NCI-H1417 (cell line): ENCODE results near the gene FARS2.

Experiments
- DNase-seq, 3 experiments: peaks; one replicate each; lab custom pipeline; 2025; lab: John Stamatoyannopoulos, UW

FARS2 gene

GRCh38 chr6:5379647-5380242 is 118.4 kb downstream of the FARS2 start:
- peak in 2 of 3 experiments; percentile 5 to 17 for DNase-seq

GRCh38 chr6:5383856-5384255 is 122.5 kb downstream of the FARS2 start:
- DNase-seq, result no peak

- DNase-seq, result no peak
Observed at GRCh38 chr6:5384276-5384675, 123.0 kb downstream of the FARS2 start.

- DNase-seq, result no peak
Observed at GRCh38 chr6:5388326-5388725, 127.0 kb downstream of the FARS2 start.

- no peak for DNase-seq
Observed at GRCh38 chr6:5389086-5389745, 127.9 kb downstream of the FARS2 start.

GRCh38 chr6:5390177-5390576 is 128.9 kb downstream of the FARS2 start:
- no peak for DNase-seq

GRCh38 chr6:5394280-5394679 is 133.0 kb downstream of the FARS2 start:
- DNase-seq, result no peak

GRCh38 chr6:5395719-5396118 is 134.4 kb downstream of the FARS2 start:
- DNase-seq, result no peak

GRCh38 chr6:5398530-5398929 is 137.2 kb downstream of the FARS2 start:
- DNase-seq, result peak; percentile 10 to 66 (median 32)

GRCh38 chr6:5399391-5399790 is 138.1 kb downstream of the FARS2 start:
- DNase-seq, result no peak

GRCh38 chr6:5401845-5402738 is 140.8 kb downstream of the FARS2 start:
- DNase-seq, result peak in 1 of 3 experiments; percentile 31

- no peak for DNase-seq
Observed at GRCh38 chr6:5403076-5403475, 141.8 kb downstream of the FARS2 start.

- DNase-seq, result no peak
Observed at GRCh38 chr6:5403609-5404008, 142.3 kb downstream of the FARS2 start.

- DNase-seq, result no peak
Observed at GRCh38 chr6:5405976-5406375, 144.7 kb downstream of the FARS2 start.

GRCh38 chr6:5411414-5411813 is 150.1 kb downstream of the FARS2 start:
- no peak for DNase-seq

GRCh38 chr6:5412017-5412416 is 150.7 kb downstream of the FARS2 start:
- DNase-seq, result no peak

GRCh38 chr6:5412663-5413062 is 151.3 kb downstream of the FARS2 start:
- DNase-seq, result peak in 1 of 3 experiments; percentile 56

GRCh38 chr6:5416250-5416649 is 154.9 kb downstream of the FARS2 start:
- no peak for DNase-seq

- DNase-seq, result peak in 2 of 3 experiments; percentile 6 to 19
Observed at GRCh38 chr6:5422321-5422915, 161.1 kb downstream of the FARS2 start.

- DNase-seq, result peak in 1 of 3 experiments; percentile 56
Observed at GRCh38 chr6:5423251-5423650, 161.9 kb downstream of the FARS2 start.

- no peak for DNase-seq
Observed at GRCh38 chr6:5424726-5425125, 163.4 kb downstream of the FARS2 start.

- DNase-seq, result no peak
Observed at GRCh38 chr6:5425267-5425666, 164.0 kb downstream of the FARS2 start.
